GM12878 (cell line): ENCODE measurements around the gene NCKIPSD. TPM values are rescaled to one million over a fixed set of nuclear protein-coding genes. Genes with fewer than 3 reads are reported as not detected.

ENCODE experiments used
- ATAC-seq: fragments of 200-7000 bp; cut with Tn5 transposase; 3 replicates; pipeline ENCODE4 v1.9.1; 2020; ENCODE audit warnings: mild to moderate bottlenecking, moderate library complexity
- BruUV-seq: library from RNA; stranded (reverse); fragments of 400-500 nt; replicated peaks from 2 replicates; lab custom pipeline; 2021; lab: Mats Ljungman, UMichigan
- CTCF ChIA-PET: fragments of 300-600 bp; sonication (Branson Sonifier 250); formaldehyde crosslinking; extraction: SDS; loops from one replicate; lab custom pipeline; 2021; ENCODE audit warnings: inconsistent platforms; lab: Yijun Ruan, JAX
- POLR2A ChIA-PET: fragments of 350-600 bp; formaldehyde crosslinking; extraction: SDS; loops from one replicate; lab custom pipeline; 2021; ENCODE audit warnings: inconsistent platforms; lab: Charles Lee
- RAD21 ChIA-PET: fragments of 300-600 bp; sonication (Branson Sonifier 250); formaldehyde crosslinking; loops from one replicate; lab custom pipeline; 2023; ENCODE audit warnings: antibody characterized with exemption; ENCODE audit not compliant: unreplicated experiment; lab: Charles Lee
- SMC1A ChIA-PET: fragments of 300-600 bp; sonication (Branson Sonifier 250); formaldehyde crosslinking; loops from one replicate; lab custom pipeline; 2023; ENCODE audit not compliant: unreplicated experiment, uncharacterized antibody; lab: Charles Lee
- DNase-seq: peaks from one replicate; pipeline ENCODE4 v3.0.0-alpha.2; 2011; ENCODE audit warnings: low read depth, low spot score
- FAIRE-seq: peaks from 3 replicates; lab custom pipeline; 2011; peaks lifted over from hg19 to GRCh38; lab: Jason Lieb, UNC
- H2AFZ ChIP-seq: 2 replicates; pipeline ENCODE4 v1.6.0; 2011; ENCODE audit warnings: low read depth, low read length, control low read depth; ENCODE audit not compliant: control insufficient read depth
- H3K27ac ChIP-seq: 2 replicates; pipeline ENCODE4 v1.5.1; 2011; ENCODE audit warnings: control low read depth; ENCODE audit not compliant: control insufficient read depth, insufficient read depth
- H3K27me3 ChIP-seq, 2 experiments: replicated peaks in 1 of 2; 2 replicates each; pipeline versions ENCODE4 v1.6.0 to v1.6.1; 2011; ENCODE audit warnings: low read length in 1 of 2; ENCODE audit not compliant: control insufficient read depth in 2 of 2, insufficient read depth in 2 of 2
- H3K36me3 ChIP-seq, 2 experiments: 2 replicates each; pipeline ENCODE4 v1.5.1; 2011; ENCODE audit warnings: low read length in 1 of 2; ENCODE audit not compliant: control insufficient read depth in 2 of 2, insufficient read depth in 2 of 2
- H3K4me1 ChIP-seq: 2 replicates; pipeline ENCODE4 v1.6.1; 2011; ENCODE audit warnings: mild to moderate bottlenecking, low read length, moderate library complexity, mixed read lengths; ENCODE audit not compliant: control insufficient read depth, insufficient read depth
- H3K4me2 ChIP-seq: 2 replicates; pipeline ENCODE4 v1.6.0; 2011; ENCODE audit warnings: control low read depth; ENCODE audit not compliant: control insufficient read depth, insufficient read depth
- H3K4me3 ChIP-seq: fragments of 200-600 bp; sonication (generic); 2 replicates; pipeline ENCODE4 v1.5.1; 2016
- H3K79me2 ChIP-seq: 2 replicates; pipeline ENCODE4 v1.6.0; 2011; ENCODE audit warnings: low read length; ENCODE audit not compliant: control insufficient read depth, insufficient read depth
- H3K9ac ChIP-seq: 2 replicates; pipeline ENCODE4 v1.8.0; 2011; ENCODE audit warnings: low read length, control low read depth, mixed read lengths; ENCODE audit not compliant: control insufficient read depth, insufficient read depth
- H3K9me3 ChIP-seq: replicated peaks from 3 replicates; pipeline ENCODE4 v1.5.1; 2011; ENCODE audit warnings: mild to moderate bottlenecking, low read length; ENCODE audit not compliant: control insufficient read depth, insufficient read depth
- H4K20me1 ChIP-seq: 2 replicates; pipeline ENCODE4 v1.6.0; 2011; ENCODE audit not compliant: control insufficient read depth, insufficient read depth
- DPF2 ChIP-seq: fragments of 450-650 bp; IDR thresholded peaks from 2 replicates; pipeline ENCODE4 v1.6.1; 2017; ENCODE audit warnings: mild to moderate bottlenecking
- HDGF ChIP-seq: fragments of 450-650 bp; IDR thresholded peaks from 2 replicates; pipeline ENCODE4 v1.6.1; 2016; ENCODE audit warnings: antibody characterized with exemption
- POLR2AphosphoS2 ChIP-seq: IDR thresholded peaks from 2 replicates; pipeline ENCODE4 v1.6.1; 2011; ENCODE audit warnings: low read depth, mild to moderate bottlenecking, low read length, improper control_type of control experiment, moderate library complexity
- SPI1 ChIP-seq: IDR thresholded peaks from 2 replicates; pipeline ENCODE4 v1.6.1; 2011; ENCODE audit warnings: low read depth, mild to moderate bottlenecking, low read length, moderate library complexity, borderline replicate concordance; ENCODE audit not compliant: insufficient read depth
- WGBS: methylation state at CpG from one replicate; pipeline ENCODE4 v1.1.6; 2016; ENCODE audit warnings: low lambda C conversion rate; ENCODE audit not compliant: insufficient replicate concordance, insufficient coverage; ENCODE audit errors: missing lambda C conversion rate; 5-methylcytosine and 5-hydroxymethylcytosine counted together
- in situ Hi-C: fragments of 300-500 bp; cut with MboI; formaldehyde crosslinking; loops from 9 replicates; pipeline ENCODE4 v1.14.3; 2018; ENCODE audit warnings: mixed read lengths
- intact Hi-C: fragments of 100-400 bp; cut with micrococcal nuclease; formaldehyde crosslinking; loops from one replicate; pipeline ENCODE4 v1.14.2; 2022; ENCODE audit not compliant: unreplicated experiment
- polyA plus RNA-seq, 11 experiments: library from polyadenylated mRNA; depleted of rRNA in 4 of 11; unstranded in 6 of 11; stranded (reverse) in 5 of 11; fragments of >200 nt; fragmentation: Nextera tagmentation in 4 of 11; fragmentation: Illumina TruSeq in 1 of 11; extraction: Ambion mirVana in 4 of 11; extraction: Trizol in 1 of 11; gene quantifications; 1 replicate in 1 of 11; 2 replicates in 10 of 11; pipeline versions ENCODE4 v1.2.1 to v1.2.3, GENCODE V29; 2011 to 2016; ENCODE audit warnings: inconsistent platforms in 2 of 11, missing spikeins in 2 of 11, low read depth in 1 of 11
- total RNA-seq, 4 experiments: library from RNA; depleted of rRNA in 3 of 4; stranded (reverse); fragments of >200 nt in 3 of 4; fragmentation: Illumina TruSeq in 1 of 4; extraction: Trizol in 1 of 4; gene quantifications; 2 replicates each; pipeline versions ENCODE4 v1.2.1 to v1.2.3, GENCODE V29; 2013 to 2021

NCKIPSD gene
- total and polyA plus RNA-seq, 10 of the 15 experiments (the other 5 are each of a cell fraction or from before 2014, with no cell fraction given), result 0.93 to 31.6 (median 15.2) TPM

DNA sequence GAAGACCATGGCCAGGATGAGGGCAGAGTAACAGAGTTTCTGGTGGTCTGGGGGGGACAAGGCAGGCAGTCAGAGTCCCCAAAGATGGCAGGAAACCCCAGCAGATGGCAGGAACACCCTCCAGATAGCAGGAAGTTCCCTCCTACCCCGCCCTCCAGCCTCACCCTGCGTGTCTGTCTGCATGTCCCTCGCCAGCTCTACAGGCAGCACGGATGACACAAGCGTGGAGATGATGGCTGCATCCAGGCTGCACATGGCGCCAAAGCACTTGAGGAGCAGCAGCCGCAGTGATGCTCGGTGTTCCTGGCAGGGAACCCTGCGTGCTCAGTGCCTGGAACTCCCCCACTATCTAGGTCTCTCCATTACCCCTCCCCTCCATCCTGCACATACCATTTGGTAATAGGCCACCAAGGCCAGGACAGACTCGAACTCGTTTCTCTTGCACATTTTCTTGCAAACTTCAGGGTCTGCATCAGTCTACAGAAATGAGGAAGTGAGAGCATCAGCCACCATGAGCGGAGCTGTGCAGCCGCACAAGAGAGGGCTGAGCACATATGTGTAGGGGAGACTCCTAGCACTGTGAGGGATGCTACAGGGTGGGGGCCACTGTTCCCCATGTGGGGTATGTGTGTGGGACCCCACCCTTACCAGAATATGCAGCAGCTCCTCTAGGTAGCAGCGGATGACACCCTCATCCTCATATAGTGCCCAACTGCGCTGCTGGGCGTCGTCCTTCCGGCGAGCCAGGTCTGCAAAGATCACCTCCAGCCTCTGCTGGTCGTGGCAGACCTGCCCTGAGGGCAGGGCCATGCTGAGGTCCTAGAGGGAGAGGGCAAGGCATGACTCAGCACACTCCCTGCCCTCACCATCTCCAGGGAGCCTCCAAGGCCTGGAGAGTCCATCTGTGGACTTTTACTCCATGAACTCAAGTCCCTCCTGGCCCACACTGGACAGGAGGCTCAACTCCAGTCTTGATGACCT lies 6.0 kb downstream of the NCKIPSD start:
- peaks cover 8 to 24% of the 10 kb centered on the region in 2 experiments for H3K36me3 ChIP-seq
- H3K79me2 ChIP-seq, result peaks cover 16% of the 10 kb centered on the region
- SMC1A ChIA-PET, result no interaction called here
- no peak overlapping the region for H3K27ac ChIP-seq
- H3K4me2 ChIP-seq, result no peak overlapping the region
- POLR2A ChIA-PET, result interaction anchor here (0.6 to 0.7 kb wide), 2 partner anchors 12 to 121 kb away, joined by 4 to 7 read pairs; no protein-coding TSS in a partner anchor
- intact Hi-C loops (no loop called here), in situ Hi-C loops (no loop called here)
- no peaks in the 10 kb centered on the region for H3K9me3 ChIP-seq
- CTCF ChIA-PET, result interaction anchor here (0.6 kb wide), 1 partner anchor 134 kb away, joined by 3 read pairs; no protein-coding TSS in a partner anchor
- RAD21 ChIA-PET, result no interaction called here
- DNase-seq, result no peak
- FAIRE-seq, result peak; percentile 77
- ATAC-seq, result peak; percentile 86
- no peaks in the 10 kb centered on the region for H3K27me3 ChIP-seq
- H3K4me3 ChIP-seq, result no peak overlapping the region
- no peak overlapping the region for H3K9ac ChIP-seq
- peaks cover 15% of the 10 kb centered on the region for H3K4me1 ChIP-seq
- no peaks in the 10 kb centered on the region for H4K20me1 ChIP-seq
- 50% methylated on average over 20 of the region's 20 CpGs for WGBS
- TF ChIP-seq SPI1 (peak; percentile 99), HDGF (no peak)
- no TSS peak for BruUV-seq
- no peak overlapping the region for H2AFZ ChIP-seq

DNA sequence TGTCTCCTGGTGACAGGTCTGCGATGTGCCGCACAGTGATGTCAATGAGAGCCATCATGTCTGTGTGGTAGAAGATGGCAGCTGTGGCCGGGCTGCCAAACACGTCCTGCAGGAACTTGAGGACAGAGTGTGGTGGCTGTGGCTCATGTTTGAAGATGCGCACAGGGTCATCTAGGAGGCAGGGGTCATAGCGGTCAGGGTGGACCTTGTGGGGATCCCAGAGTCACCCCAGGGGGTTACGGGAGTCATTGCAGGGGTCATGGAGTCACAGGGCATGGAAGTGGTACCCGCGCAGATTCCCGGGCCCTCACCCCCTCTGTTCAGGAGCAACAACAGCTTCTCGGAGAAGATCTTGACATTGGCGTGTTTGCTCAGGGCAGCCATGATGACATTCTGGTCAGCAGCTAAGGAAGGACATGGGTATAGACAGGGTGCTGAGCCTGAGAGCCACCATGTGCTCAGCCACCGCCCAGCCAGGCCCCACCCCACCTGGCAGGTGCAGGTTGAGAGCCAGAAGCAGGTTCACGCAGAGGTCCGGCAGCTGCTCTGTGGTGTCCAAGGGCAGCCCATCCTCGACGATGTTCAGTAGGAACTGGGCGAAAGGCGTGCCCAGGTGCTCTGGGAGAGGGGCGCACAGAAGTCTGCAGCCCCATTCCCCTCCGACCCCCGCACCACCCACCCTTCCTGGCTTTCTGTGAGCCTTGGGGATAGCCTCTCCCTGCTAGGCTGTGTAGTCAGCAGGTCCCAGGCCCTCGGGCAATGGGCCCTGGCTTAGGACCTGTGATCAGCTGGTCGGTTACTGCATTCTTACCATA lies 6.9 kb downstream of the NCKIPSD start:
- 96% methylated on average over 24 of the region's 24 CpGs for WGBS
- intact Hi-C loops (no loop called here), in situ Hi-C loops (no loop called here)
- FAIRE-seq (no peak), DNase-seq (no peak), ATAC-seq (no peak)
- Histone ChIP-seq H3K27me3 (no peaks in the 10 kb centered on the region), H2AFZ (no peak overlapping the region), H3K4me2 (no peak overlapping the region), H3K9me3 (no peaks in the 10 kb centered on the region), H3K4me3 (no peak overlapping the region), H4K20me1 (no peaks in the 10 kb centered on the region), H3K4me1 (peaks cover 11% of the 10 kb centered on the region), H3K36me3 (peaks cover 10 to 25% of the 10 kb centered on the region in 2 experiments), H3K27ac (no peak overlapping the region), H3K9ac (no peak overlapping the region), H3K79me2 (peaks cover 7% of the 10 kb centered on the region)
- SMC1A ChIA-PET, result no interaction called here
- peak; percentile 15; the same call in 1 of the 2 replicates for TF ChIP-seq POLR2AphosphoS2
- TF ChIP-seq DPF2, result no peak
- CTCF ChIA-PET, result no interaction called here
- POLR2A ChIA-PET, result interaction anchor here (0.6 to 0.7 kb wide), 3 partner anchors 12 to 429 kb away, joined by 3 to 7 read pairs (median 4); no protein-coding TSS in a partner anchor
- RAD21 ChIA-PET, result no interaction called here
- no TSS peak for BruUV-seq
